ENCODE results near the gene LNPEP.

Gene LNPEP

GRCh38 chr5:97067296-97067850 lies 131.5 kb downstream of the LNPEP start:
- H3K9ac ChIP-seq (ENCODE audit: low read depth, low read length, poor library complexity), result no peak overlapping the region
- H2AFZ ChIP-seq (ENCODE audit: low read length), result no peak overlapping the region
- H2BK120ac ChIP-seq (ENCODE audit: low read depth, low read length), result no peak overlapping the region
- H2BK12ac ChIP-seq (ENCODE audit: low read length), result no peak overlapping the region
- no peak overlapping the region for H3K4me2 ChIP-seq (ENCODE audit: insufficient read depth, low read length, poor library complexity, severe bottlenecking)
- H3K27me3 ChIP-seq (ENCODE audit: control insufficient read depth in 3 of 3, insufficient read depth in 3 of 3, low read depth in 1 of 3, low read length in 3 of 3), result no peaks in the 10 kb centered on the region
- H3K23ac ChIP-seq (ENCODE audit: low read depth, low read length, poor library complexity), result no peak overlapping the region
- no peaks in the 10 kb centered on the region for H3K9me3 ChIP-seq (replicated peaks in 1 of 2; ENCODE audit: control insufficient read depth in 2 of 2, insufficient read depth in 1 of 2, low read depth in 1 of 2, low read length in 2 of 2)
- no CpG with 5 or more reads among the region's 4 CpGs for WGBS, 2 donors (ENCODE audit: extremely low coverage in 2 of 2, insufficient read length in 2 of 2, insufficient replicate concordance in 1 of 2)
- H4K8ac ChIP-seq (ENCODE audit: low read depth, low read length), result no peak overlapping the region
- H3K4me3 ChIP-seq (ENCODE audit: low read length in 2 of 2), result no peak overlapping the region
- H3K27ac ChIP-seq (replicated peaks; ENCODE audit: low read length), result no peak overlapping the region
- no peak overlapping the region for H2AK5ac ChIP-seq (ENCODE audit: low read depth, low read length)
- no peak overlapping the region for H4K91ac ChIP-seq (ENCODE audit: low read depth, low read length, poor library complexity)
- H2BK15ac ChIP-seq (ENCODE audit: low read length), result no peak overlapping the region
- H3K18ac ChIP-seq (ENCODE audit: low read length), result no peak overlapping the region
- H2BK5ac ChIP-seq (ENCODE audit: low read length), result no peak overlapping the region
- no peaks in the 10 kb centered on the region for H3K36me3 ChIP-seq (replicated peaks in 1 of 2; ENCODE audit: control insufficient read depth in 2 of 2, insufficient read depth in 2 of 2, low read length in 2 of 2)
- no peaks in the 10 kb centered on the region for H3K79me1 ChIP-seq (ENCODE audit: low read depth, low read length)
- no peak overlapping the region for H3K4ac ChIP-seq (ENCODE audit: low read length)
- DNase-seq (ENCODE audit: low spot score), result no peak
- no peak overlapping the region for H3K14ac ChIP-seq (ENCODE audit: low read length)
- H3K4me1 ChIP-seq (ENCODE audit: control insufficient read depth in 2 of 2, insufficient read depth in 1 of 2, low read depth in 1 of 2, low read length in 2 of 2), result peaks cover 0 to 2% of the 10 kb centered on the region in 2 donors

DNA sequence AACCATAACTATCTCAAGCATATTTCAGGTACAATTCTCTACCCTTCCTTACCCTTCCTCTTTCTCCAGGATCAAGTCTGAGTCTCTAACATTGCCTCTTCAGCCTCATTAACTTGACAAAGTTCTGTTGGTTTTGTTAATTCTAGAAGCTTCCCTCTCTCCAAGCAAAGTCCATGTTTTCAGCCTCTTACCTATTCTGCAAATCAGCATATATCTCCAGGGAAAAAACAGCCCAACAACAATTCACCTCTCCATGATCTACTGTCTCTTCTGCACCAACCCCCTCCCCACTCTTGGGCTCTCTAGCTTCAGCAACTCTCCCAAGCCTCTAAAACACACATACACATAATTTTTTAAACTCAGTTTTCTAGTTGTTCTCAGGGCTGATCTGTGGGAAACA lies 134.4 kb downstream of the LNPEP start:
- no peak overlapping the region for H3K4ac ChIP-seq (ENCODE audit: low read length)
- no peak for DNase-seq (ENCODE audit: low spot score)
- H4K91ac ChIP-seq (ENCODE audit: low read depth, low read length, poor library complexity), result no peak overlapping the region
- no peaks in the 10 kb centered on the region for H3K27me3 ChIP-seq (ENCODE audit: control insufficient read depth in 3 of 3, insufficient read depth in 3 of 3, low read depth in 1 of 3, low read length in 3 of 3)
- no peak overlapping the region for H3K14ac ChIP-seq (ENCODE audit: low read length)
- no peak overlapping the region for H4K8ac ChIP-seq (ENCODE audit: low read depth, low read length)
- H2BK5ac ChIP-seq (ENCODE audit: low read length), result no peak overlapping the region
- no peak overlapping the region for H3K23ac ChIP-seq (ENCODE audit: low read depth, low read length, poor library complexity)
- H2BK12ac ChIP-seq (ENCODE audit: low read length), result no peak overlapping the region
- H3K79me1 ChIP-seq (ENCODE audit: low read depth, low read length), result no peaks in the 10 kb centered on the region
- no peak overlapping the region for H3K18ac ChIP-seq (ENCODE audit: low read length)
- no peaks in the 10 kb centered on the region for H3K36me3 ChIP-seq (replicated peaks in 1 of 2; ENCODE audit: control insufficient read depth in 2 of 2, insufficient read depth in 2 of 2, low read length in 2 of 2)
- H2BK15ac ChIP-seq (ENCODE audit: low read length), result no peak overlapping the region
- H3K4me2 ChIP-seq (ENCODE audit: insufficient read depth, low read length, poor library complexity, severe bottlenecking), result no peak overlapping the region
- no peak overlapping the region for H2AK5ac ChIP-seq (ENCODE audit: low read depth, low read length)
- peaks cover 0 to 2% of the 10 kb centered on the region in 2 donors for H3K4me1 ChIP-seq (ENCODE audit: control insufficient read depth in 2 of 2, insufficient read depth in 1 of 2, low read depth in 1 of 2, low read length in 2 of 2)
- no peak overlapping the region for H3K9ac ChIP-seq (ENCODE audit: low read depth, low read length, poor library complexity)
- no peak overlapping the region for H3K27ac ChIP-seq (replicated peaks; ENCODE audit: low read length)
- H2AFZ ChIP-seq (ENCODE audit: low read length), result no peak overlapping the region
- H3K9me3 ChIP-seq (replicated peaks in 1 of 2; ENCODE audit: control insufficient read depth in 2 of 2, insufficient read depth in 1 of 2, low read depth in 1 of 2, low read length in 2 of 2), result no peaks in the 10 kb centered on the region
- no peak overlapping the region for H3K4me3 ChIP-seq (ENCODE audit: low read length in 2 of 2)
- H2BK120ac ChIP-seq (ENCODE audit: low read depth, low read length), result no peak overlapping the region

- Histone ChIP-seq H2AK5ac (ENCODE audit: low read depth, low read length) (no peak overlapping the region), H2AFZ (ENCODE audit: low read length) (no peak overlapping the region), H3K36me3 (replicated peaks in 1 of 2; ENCODE audit: control insufficient read depth in 2 of 2, insufficient read depth in 2 of 2, low read length in 2 of 2) (no peaks in the 10 kb centered on the region), H4K91ac (ENCODE audit: low read depth, low read length, poor library complexity) (no peak overlapping the region), H3K79me1 (ENCODE audit: low read depth, low read length) (no peaks in the 10 kb centered on the region), H2BK120ac (ENCODE audit: low read depth, low read length) (no peak overlapping the region), H3K9ac (ENCODE audit: low read depth, low read length, poor library complexity) (no peak overlapping the region), H3K4me3 (ENCODE audit: low read length in 2 of 2) (no peak overlapping the region), H4K8ac (ENCODE audit: low read depth, low read length) (no peak overlapping the region), H3K27me3 (ENCODE audit: control insufficient read depth in 3 of 3, insufficient read depth in 3 of 3, low read depth in 1 of 3, low read length in 3 of 3) (no peaks in the 10 kb centered on the region), H3K14ac (ENCODE audit: low read length) (no peak overlapping the region), H3K27ac (replicated peaks; ENCODE audit: low read length) (no peak overlapping the region), H3K23ac (ENCODE audit: low read depth, low read length, poor library complexity) (no peak overlapping the region), H2BK5ac (ENCODE audit: low read length) (no peak overlapping the region), H3K9me3 (replicated peaks in 1 of 2; ENCODE audit: control insufficient read depth in 2 of 2, insufficient read depth in 1 of 2, low read depth in 1 of 2, low read length in 2 of 2) (no peaks in the 10 kb centered on the region), H3K4me1 (ENCODE audit: control insufficient read depth in 2 of 2, insufficient read depth in 1 of 2, low read depth in 1 of 2, low read length in 2 of 2) (peaks cover 0 to 2% of the 10 kb centered on the region in 2 donors), H3K4me2 (ENCODE audit: insufficient read depth, low read length, poor library complexity, severe bottlenecking) (no peak overlapping the region), H3K4ac (ENCODE audit: low read length) (no peak overlapping the region), H3K18ac (ENCODE audit: low read length) (no peak overlapping the region), H2BK12ac (ENCODE audit: low read length) (no peak overlapping the region), H2BK15ac (ENCODE audit: low read length) (no peak overlapping the region)
- DNase-seq (ENCODE audit: low spot score), result no peak
- no CpG with 5 or more reads among the region's 8 CpGs for WGBS, 2 donors (ENCODE audit: extremely low coverage in 2 of 2, insufficient read length in 2 of 2, insufficient replicate concordance in 1 of 2)
Measured at GRCh38 chr5:97071101-97071500, 135.2 kb downstream of the LNPEP start.

DNA sequence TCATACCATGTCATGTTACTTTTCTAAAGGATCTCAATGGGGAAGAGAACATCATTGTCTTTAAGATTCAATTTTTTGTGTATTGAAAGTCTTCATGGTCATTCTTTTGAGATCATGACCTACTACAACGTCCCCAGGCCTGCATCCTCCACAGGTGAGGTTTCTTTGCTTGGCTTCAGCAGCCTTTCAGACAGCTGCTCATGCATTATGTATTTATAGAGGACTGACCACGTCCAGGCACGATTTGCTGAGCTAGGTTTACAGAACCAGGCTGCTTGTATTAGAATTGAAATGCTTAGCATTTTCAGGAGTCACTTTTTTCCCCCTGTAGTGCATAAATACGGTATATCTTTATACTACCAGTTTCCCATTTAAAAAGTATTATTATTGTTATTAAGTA lies 136.1 kb downstream of the LNPEP start:
- Histone ChIP-seq H4K91ac (ENCODE audit: low read depth, low read length, poor library complexity) (no peak overlapping the region), H3K9me3 (replicated peaks in 1 of 2; ENCODE audit: control insufficient read depth in 2 of 2, insufficient read depth in 1 of 2, low read depth in 1 of 2, low read length in 2 of 2) (no peaks in the 10 kb centered on the region)

More for the DNA sequence above, 136.1 kb downstream of the LNPEP start:
- Histone ChIP-seq H3K23ac (ENCODE audit: low read depth, low read length, poor library complexity) (no peak overlapping the region), H3K27me3 (ENCODE audit: control insufficient read depth in 3 of 3, insufficient read depth in 3 of 3, low read depth in 1 of 3, low read length in 3 of 3) (no peaks in the 10 kb centered on the region), H2BK120ac (ENCODE audit: low read depth, low read length) (no peak overlapping the region), H4K8ac (ENCODE audit: low read depth, low read length) (no peak overlapping the region), H2BK15ac (ENCODE audit: low read length) (no peak overlapping the region), H3K9ac (ENCODE audit: low read depth, low read length, poor library complexity) (no peak overlapping the region), H3K79me1 (ENCODE audit: low read depth, low read length) (no peaks in the 10 kb centered on the region), H2AFZ (ENCODE audit: low read length) (no peak overlapping the region), H3K36me3 (replicated peaks in 1 of 2; ENCODE audit: control insufficient read depth in 2 of 2, insufficient read depth in 2 of 2, low read length in 2 of 2) (no peaks in the 10 kb centered on the region), H3K14ac (ENCODE audit: low read length) (no peak overlapping the region), H3K4me1 (ENCODE audit: control insufficient read depth in 2 of 2, insufficient read depth in 1 of 2, low read depth in 1 of 2, low read length in 2 of 2) (peaks cover 0 to 2% of the 10 kb centered on the region in 2 donors), H3K27ac (replicated peaks; ENCODE audit: low read length) (no peak overlapping the region), H3K4me2 (ENCODE audit: insufficient read depth, low read length, poor library complexity, severe bottlenecking) (no peak overlapping the region), H3K18ac (ENCODE audit: low read length) (no peak overlapping the region), H3K4me3 (ENCODE audit: low read length in 2 of 2) (no peak overlapping the region), H2AK5ac (ENCODE audit: low read depth, low read length) (no peak overlapping the region), H3K4ac (ENCODE audit: low read length) (no peak overlapping the region), H2BK12ac (ENCODE audit: low read length) (no peak overlapping the region), H2BK5ac (ENCODE audit: low read length) (no peak overlapping the region)
- no peak for DNase-seq (ENCODE audit: low spot score)
- WGBS, 2 donors (ENCODE audit: extremely low coverage in 2 of 2, insufficient read length in 2 of 2, insufficient replicate concordance in 1 of 2), result no CpG with 5 or more reads among the region's 4 CpGs

All from neuronal stem cell (in vitro differentiated cells).